HuH-7.5 (cell line): ENCODE measurements around the gene KRT10.
"Not testable (repeated sequence)": the region's sequence is repeated elsewhere in the genome, so short reads cannot be mapped to it uniquely, and the experiment has no call there.

Experiments used
- DNase-seq: peaks from one replicate; pipeline ENCODE4 v3.0.0; 2011; ENCODE audit warnings: low spot score

The KRT10 gene

GRCh38 chr17:40822132-40822812, at the start of gene KRT10:
TSS of gene KRT10 (minus strand) at chr17:40822614. CDS start at chr17:40822585, 29 bp downstream.
- DNase-seq, result no peak

- no peak for DNase-seq
These were observed 48.9 kb upstream of the KRT10 start for GRCh38 chr17:40871316-40871715.

- DNase-seq, result no peak
These were observed 47.7 kb upstream of the KRT10 start for GRCh38 chr17:40870136-40870535.

GRCh38 chr17:40866838-40867237, 44.4 kb upstream of the KRT10 start, which contains the start of gene KRT12:
TSS of gene KRT12 (minus strand) at chr17:40867223. CDS start at chr17:40867186, 37 bp downstream.
- DNase-seq, result no peak

GRCh38 chr17:40864661-40865390, 42.4 kb upstream of the KRT10 start:
- no peak for DNase-seq

GRCh38 chr17:40862985-40863733, 40.7 kb upstream of the KRT10 start:
- no peak for DNase-seq

GRCh38 chr17:40859536-40859935, 37.1 kb upstream of the KRT10 start:
- no peak for DNase-seq

- not testable (repeated sequence) for DNase-seq
These were observed 36.3 kb upstream of the KRT10 start for GRCh38 chr17:40858667-40859066.

GRCh38 chr17:40857535-40857934, 35.1 kb upstream of the KRT10 start:
- no peak for DNase-seq

- peak; percentile 15 for DNase-seq
These were observed 31.9 kb upstream of the KRT10 start for GRCh38 chr17:40854175-40854814.

- DNase-seq, result no peak
These were observed 29.9 kb upstream of the KRT10 start for GRCh38 chr17:40852364-40852763.

GRCh38 chr17:40850293-40850972, 28.0 kb upstream of the KRT10 start:
- DNase-seq, result no peak

- no peak for DNase-seq
These were observed 27.3 kb upstream of the KRT10 start for GRCh38 chr17:40849723-40850122.

- no peak for DNase-seq
These were observed 26.3 kb upstream of the KRT10 start for GRCh38 chr17:40848583-40849235.

GRCh38 chr17:40846515-40847144, 24.2 kb upstream of the KRT10 start:
- DNase-seq, result no peak

GRCh38 chr17:40844671-40845107, 22.3 kb upstream of the KRT10 start:
- no peak for DNase-seq

- DNase-seq, result no peak
These were observed 20.8 kb upstream of the KRT10 start for GRCh38 chr17:40843242-40843641.

GRCh38 chr17:40841246-40841645, 18.8 kb upstream of the KRT10 start:
- DNase-seq, result no peak

GRCh38 chr17:40839194-40839593, 16.8 kb upstream of the KRT10 start:
- DNase-seq, result no peak

- no peak for DNase-seq
These were observed 13.6 kb upstream of the KRT10 start for GRCh38 chr17:40836020-40836419.

- no peak for DNase-seq
These were observed 11.5 kb upstream of the KRT10 start for GRCh38 chr17:40833882-40834281.
